ENCODE results near the gene LNP1.

LNP1 gene

GRCh38 chr3:100361897-100362296 is 39.4 kb upstream of the LNP1 start:
- H3K4me3 ChIP-seq (ENCODE audit: low read depth, low read length), result no peak overlapping the region
- no peak for TF ChIP-seq CTCF (IDR thresholded peaks at IDR 0.05; ENCODE audit: borderline replicate concordance, insufficient read depth, low read depth, low read length)

GRCh38 chr3:100364421-100364820 is 36.9 kb upstream of the LNP1 start:
- no peak overlapping the region for H3K4me3 ChIP-seq (ENCODE audit: low read depth, low read length)
- no peak for TF ChIP-seq CTCF (IDR thresholded peaks at IDR 0.05; ENCODE audit: borderline replicate concordance, insufficient read depth, low read depth, low read length)

- TF ChIP-seq CTCF (IDR thresholded peaks at IDR 0.05; ENCODE audit: borderline replicate concordance, insufficient read depth, low read depth, low read length), result no peak
- H3K4me3 ChIP-seq (ENCODE audit: low read depth, low read length), result no peak overlapping the region
Observed at GRCh38 chr3:100366424-100366823, 34.9 kb upstream of the LNP1 start.

GRCh38 chr3:100368441-100368840 is 32.9 kb upstream of the LNP1 start:
- no peak overlapping the region for H3K4me3 ChIP-seq (ENCODE audit: low read depth, low read length)
- no peak for TF ChIP-seq CTCF (IDR thresholded peaks at IDR 0.05; ENCODE audit: borderline replicate concordance, insufficient read depth, low read depth, low read length)

GRCh38 chr3:100370756-100371155 is 30.6 kb upstream of the LNP1 start:
- H3K4me3 ChIP-seq (ENCODE audit: low read depth, low read length), result no peak overlapping the region
- TF ChIP-seq CTCF (IDR thresholded peaks at IDR 0.05; ENCODE audit: borderline replicate concordance, insufficient read depth, low read depth, low read length), result no peak

GRCh38 chr3:100374521-100374920 is 26.8 kb upstream of the LNP1 start:
- no peak for TF ChIP-seq CTCF (IDR thresholded peaks at IDR 0.05; ENCODE audit: borderline replicate concordance, insufficient read depth, low read depth, low read length)
- H3K4me3 ChIP-seq (ENCODE audit: low read depth, low read length), result no peak overlapping the region

GRCh38 chr3:100376301-100376700 is 25.0 kb upstream of the LNP1 start:
- no peak for TF ChIP-seq CTCF (IDR thresholded peaks at IDR 0.05; ENCODE audit: borderline replicate concordance, insufficient read depth, low read depth, low read length)
- H3K4me3 ChIP-seq (ENCODE audit: low read depth, low read length), result no peak overlapping the region

Measured in GM12875 (cell line).